OCI-LY7 (cell line): ENCODE data around the gene PRR7. TPM values are rescaled to one million over a fixed set of nuclear protein-coding genes. Genes with fewer than 3 reads are reported as not detected.

Experiments
- BruUV-seq: library from RNA; stranded (reverse); fragments of 400-500 nt; replicated peaks from 2 replicates; lab custom pipeline; 2021; lab: Mats Ljungman, UMichigan
- CTCF ChIA-PET: fragments of 300-600 bp; sonication (Branson Sonifier 250); formaldehyde crosslinking; loops from one replicate; lab custom pipeline; 2022; ENCODE audit warnings: antibody characterized with exemption; ENCODE audit not compliant: unreplicated experiment; lab: Charles Lee
- POLR2A ChIA-PET: fragments of 300-600 bp; sonication (Branson Sonifier 250); formaldehyde crosslinking; loops from one replicate; lab custom pipeline; 2022; ENCODE audit warnings: antibody characterized with exemption; lab: Charles Lee
- DNase-seq: peaks from one replicate; pipeline ENCODE4 v3.0.0-alpha.2; 2015; ENCODE audit warnings: low spot score
- H2AFZ ChIP-seq: fragments of 200-600 bp; sonication (generic), shearing (Covaris generic); 2 replicates; pipeline ENCODE4 v1.6.1; 2014; ENCODE audit warnings: mild to moderate bottlenecking, antibody characterized with exemption, low read length, moderate library complexity
- H3K27ac ChIP-seq: fragments of 200-600 bp; sonication (generic); 2 replicates; pipeline ENCODE4 v1.5.1; 2014; ENCODE audit warnings: mixed run types, low read depth, mild to moderate bottlenecking, moderate library complexity, low read length, inconsistent platforms; ENCODE audit not compliant: poor library complexity, severe bottlenecking
- H3K36me3 ChIP-seq: fragments of 200-600 bp; sonication (generic); 2 replicates; pipeline ENCODE4 v1.6.1; 2014; ENCODE audit warnings: mild to moderate bottlenecking, antibody characterized with exemption, low read length, moderate library complexity, mixed read lengths; ENCODE audit not compliant: insufficient read depth
- H3K4me1 ChIP-seq: fragments of 200-600 bp; sonication (generic); 2 replicates; pipeline ENCODE4 v1.5.1; 2014; ENCODE audit warnings: mild to moderate bottlenecking, low read length; ENCODE audit not compliant: insufficient read depth, poor library complexity, severe bottlenecking
- H3K4me2 ChIP-seq: fragments of 200-600 bp; sonication (generic); 2 replicates; pipeline ENCODE4 v1.6.1; 2014; ENCODE audit warnings: mild to moderate bottlenecking, low read length
- H3K4me3 ChIP-seq: fragments of 200-600 bp; sonication (generic); 2 replicates; pipeline ENCODE4 v1.5.1; 2014; ENCODE audit warnings: mild to moderate bottlenecking, low read depth, low read length; ENCODE audit not compliant: poor library complexity, severe bottlenecking
- H3K79me2 ChIP-seq: fragments of 200-600 bp; sonication (generic); 2 replicates; pipeline ENCODE4 v1.6.1; 2016; ENCODE audit warnings: low read depth, mild to moderate bottlenecking, low read length, moderate library complexity, mixed read lengths; ENCODE audit not compliant: insufficient read depth
- H3K9me2 ChIP-seq: fragments of 200-600 bp; sonication (generic); 2 replicates; pipeline ENCODE4 v1.6.1; 2016; ENCODE audit warnings: mild to moderate bottlenecking, low read length, mixed read lengths; ENCODE audit not compliant: insufficient read depth
- H3K9me3 ChIP-seq: fragments of 200-600 bp; sonication (generic); 2 replicates; pipeline ENCODE4 v1.6.1; 2014; ENCODE audit warnings: mild to moderate bottlenecking, mixed run types, low read length, mixed read lengths
- H4K20me1 ChIP-seq: fragments of 200-600 bp; sonication (generic); 2 replicates; pipeline ENCODE4 v1.6.1; 2014; ENCODE audit warnings: mild to moderate bottlenecking, antibody characterized with exemption, low read length, moderate library complexity, mixed read lengths; ENCODE audit not compliant: insufficient read depth
- CTCF ChIP-seq: fragments of 200-600 bp; sonication (generic); conservative IDR thresholded peaks from 2 replicates; pipeline ENCODE4 v1.5.1; 2014; ENCODE audit warnings: mild to moderate bottlenecking, antibody characterized with exemption, low read length, moderate library complexity, mixed read lengths
- EZH2phosphoT487 ChIP-seq: fragments of 200-600 bp; sonication (generic); IDR thresholded peaks from 2 replicates; pipeline ENCODE4 v1.6.1; 2018; ENCODE audit warnings: low read depth, borderline replicate concordance, mild to moderate bottlenecking, mixed run types, antibody characterized with exemption, low read length, moderate library complexity, mixed read lengths
- intact Hi-C: fragments of 100-400 bp; cut with micrococcal nuclease; formaldehyde crosslinking; loops from one replicate; pipeline ENCODE4 v1.10.0; 2022; ENCODE audit not compliant: unreplicated experiment
- total RNA-seq, 2 experiments: library from RNA; depleted of rRNA in 1 of 2; stranded (reverse); fragments of >200 nt in 1 of 2; shearing (Covaris generic) in 1 of 2; gene quantifications; 2 replicates each; pipeline ENCODE4 v1.2.3, GENCODE V29; 2014 to 2022

Gene PRR7
- total RNA-seq, 2 experiments from 2014 or later = 12.8 to 13.6 TPM

- no peak overlapping the region for H3K27ac ChIP-seq
- peaks cover 12% of the 10 kb centered on the region; the same call in 1 of the 2 replicates for H3K36me3 ChIP-seq
- intact Hi-C loops = no loop called here
- H3K9me2 ChIP-seq = no peaks in the 10 kb centered on the region
- H3K9me3 ChIP-seq = no peaks in the 10 kb centered on the region
- H3K4me2 ChIP-seq = peak overlapping the region; percentile 49; the same call in 1 of the 2 replicates
- peaks cover 23% of the 10 kb centered on the region for H3K4me1 ChIP-seq
- no TSS peak for BruUV-seq
- H4K20me1 ChIP-seq = no peaks in the 10 kb centered on the region
- no peak overlapping the region for H2AFZ ChIP-seq
- H3K4me3 ChIP-seq = no peak overlapping the region
- CTCF ChIA-PET = interaction anchor here (0.5 kb wide), 1 partner anchor 506 kb away, joined by 3 read pairs; no protein-coding TSS in a partner anchor
- peak; percentile 69 for DNase-seq
- TF ChIP-seq CTCF = peak; percentile 75
- TF ChIP-seq EZH2phosphoT487 = no peak
- no peaks in the 10 kb centered on the region for H3K79me2 ChIP-seq
- POLR2A ChIA-PET = interaction anchor here (0.5 kb wide), 1 partner anchor 314 kb away, joined by 3 read pairs; no protein-coding TSS in a partner anchor
Observed at GRCh38 chr5:177489119-177489716, 42.6 kb downstream of the PRR7 start.

GRCh38 chr5:177490311-177490991 lies 43.8 kb downstream of the PRR7 start:
- Histone ChIP-seq H3K4me1 (peaks cover 35% of the 10 kb centered on the region), H3K9me2 (no peaks in the 10 kb centered on the region), H3K36me3 (peaks cover 12% of the 10 kb centered on the region; the same call in 1 of the 2 replicates), H3K79me2 (no peaks in the 10 kb centered on the region), H3K27ac (no peak overlapping the region), H4K20me1 (no peaks in the 10 kb centered on the region), H3K4me3 (no peak overlapping the region), H2AFZ (no peak overlapping the region), H3K4me2 (peak overlapping the region; percentile 49), H3K9me3 (no peaks in the 10 kb centered on the region)
- ChIA-PET CTCF (no interaction called here), POLR2A (interaction anchor here (0.6 kb wide), 1 partner anchor 717 kb away, joined by 3 read pairs; no protein-coding TSS in a partner anchor)
- TF ChIP-seq EZH2phosphoT487 (no peak), CTCF (no peak)
- BruUV-seq = no TSS peak
- intact Hi-C loops = no loop called here
- no peak for DNase-seq

- Histone ChIP-seq H3K79me2 (no peaks in the 10 kb centered on the region), H3K36me3 (peaks cover 12% of the 10 kb centered on the region; the same call in 1 of the 2 replicates), H3K4me1 (peaks cover 41% of the 10 kb centered on the region), H3K4me2 (no peak overlapping the region; the same call in 1 of the 2 replicates), H3K9me2 (no peaks in the 10 kb centered on the region), H3K27ac (no peak overlapping the region), H2AFZ (no peak overlapping the region), H3K9me3 (no peaks in the 10 kb centered on the region), H4K20me1 (no peaks in the 10 kb centered on the region; the same call in 1 of the 2 replicates), H3K4me3 (no peak overlapping the region)
- no peak for DNase-seq
- intact Hi-C loops = no loop called here
- CTCF ChIA-PET = no interaction called here
- BruUV-seq = no TSS peak
- TF ChIP-seq CTCF (no peak), EZH2phosphoT487 (no peak)
- POLR2A ChIA-PET = no interaction called here
Observed at GRCh38 chr5:177490992-177491391, 44.4 kb downstream of the PRR7 start.
